GM18526 (cell line): ENCODE results near the gene GRM2.
A peak's percentile ranks its signal among the peaks of the same experiment; 100 is the strongest.

Experiments used
- POLR2A ChIP-seq: IDR thresholded peaks from 3 replicates; pipeline ENCODE4 v1.6.1; 2011; ENCODE audit not compliant: insufficient read length; ENCODE audit errors: extremely low read depth

The GRM2 gene

GRCh38 chr3:51706788-51707731, at the start of gene GRM2:
GRM2 (plus strand) TSS chr3:51707068; CDS start chr3:51708984, 1,916 bp downstream.
- TF ChIP-seq POLR2A = no peak

- no peak for TF ChIP-seq POLR2A
Observed at GRCh38 chr3:51657234-51657633, 49.6 kb upstream of the GRM2 start.

GRCh38 chr3:51659942-51660341, 46.9 kb upstream of the GRM2 start:
- TF ChIP-seq POLR2A = no peak

- TF ChIP-seq POLR2A = no peak
Observed at GRCh38 chr3:51662456-51662855, 44.4 kb upstream of the GRM2 start.

- TF ChIP-seq POLR2A = no peak
Observed at GRCh38 chr3:51668756-51669155, 38.1 kb upstream of the GRM2 start.

- TF ChIP-seq POLR2A = no peak
Observed at GRCh38 chr3:51669241-51670052, 37.4 kb upstream of the GRM2 start.

- no peak for TF ChIP-seq POLR2A
Observed at GRCh38 chr3:51670053-51670822, 36.6 kb upstream of the GRM2 start.

- TF ChIP-seq POLR2A = peak; percentile 93
Observed at GRCh38 chr3:51670823-51671733, 35.8 kb upstream of the GRM2 start, which contains the start of gene TEX264. TEX264 (plus strand) TSS chr3:51671252; CDS start chr3:51674305, 3,053 bp downstream.

- TF ChIP-seq POLR2A = peak; percentile 25
Observed at GRCh38 chr3:51671734-51672475, 35.0 kb upstream of the GRM2 start.

GRCh38 chr3:51673181-51673801, 33.6 kb upstream of the GRM2 start:
- no peak for TF ChIP-seq POLR2A

GRCh38 chr3:51673802-51674654, 32.8 kb upstream of the GRM2 start:
- TF ChIP-seq POLR2A = no peak

GRCh38 chr3:51675201-51675611, 31.7 kb upstream of the GRM2 start:
- no peak for TF ChIP-seq POLR2A

- TF ChIP-seq POLR2A = no peak
Observed at GRCh38 chr3:51676102-51676640, 30.7 kb upstream of the GRM2 start.
